Common myeloid progenitor, CD34-positive (primary cell): ENCODE data around the gene ZNF138.

ENCODE experiments used
- CTCF ChIA-PET: fragments of 350-600 bp; sonication (Branson Sonifier 250); formaldehyde crosslinking; loops from one replicate; lab custom pipeline; 2021; ENCODE audit warnings: antibody characterized with exemption; lab: Charles Lee
- POLR2A ChIA-PET: fragments of 350-600 bp; sonication (Branson Sonifier 250); formaldehyde crosslinking; loops from one replicate; lab custom pipeline; 2021; ENCODE audit warnings: antibody characterized with exemption; lab: Charles Lee
- DNase-seq, 3 donors: peaks; one replicate each; pipeline versions ENCODE4 v3.0.0 to v3.0.0-alpha.2; 2013
- H3K27ac ChIP-seq, 2 experiments: 1 replicate in 1 of 2; 2 replicates in 1 of 2; pipeline ENCODE4 v1.7.0; 2013; ENCODE audit warnings: inconsistent platforms in 2 of 2, low read length in 2 of 2, mild to moderate bottlenecking in 2 of 2, low read depth in 1 of 2, moderate library complexity in 1 of 2; ENCODE audit not compliant: severe bottlenecking in 2 of 2, insufficient read depth in 1 of 2, poor library complexity in 1 of 2
- H3K27me3 ChIP-seq, 5 experiments: replicated peaks in 2 of 5; 1 replicate in 3 of 5; 2 replicates in 2 of 5; pipeline versions ENCODE4 v1.6.1 to v1.7.0; 2013; ENCODE audit warnings: low read length in 4 of 5, mild to moderate bottlenecking in 2 of 5, moderate library complexity in 2 of 5, inconsistent platforms in 1 of 5; ENCODE audit not compliant: insufficient read depth in 5 of 5, control insufficient read depth in 4 of 5
- H3K36me3 ChIP-seq, 4 experiments: 1 replicate in 2 of 4; 2 replicates in 2 of 4; pipeline versions ENCODE4 v1.6.1 to v1.7.0; 2013; ENCODE audit warnings: low read length in 3 of 4, control low read depth in 1 of 4, mild to moderate bottlenecking in 1 of 4; ENCODE audit not compliant: control insufficient read depth in 4 of 4, insufficient read depth in 4 of 4
- H3K4me1 ChIP-seq, 4 experiments: 1 replicate in 3 of 4; 2 replicates in 1 of 4; pipeline versions ENCODE4 v1.6.1 to v1.7.1; 2013; ENCODE audit warnings: low read length in 3 of 4, mild to moderate bottlenecking in 3 of 4, control low read depth in 1 of 4, inconsistent platforms in 1 of 4, moderate library complexity in 1 of 4; ENCODE audit not compliant: control insufficient read depth in 4 of 4, insufficient read depth in 4 of 4; ENCODE audit errors: control extremely low read depth in 1 of 4
- H3K4me3 ChIP-seq, 7 experiments: 1 replicate in 4 of 7; 2 replicates in 3 of 7; pipeline versions ENCODE4 v1.5.1 to v1.7.0; 2013; ENCODE audit warnings: mild to moderate bottlenecking in 7 of 7, low read length in 6 of 7, moderate library complexity in 6 of 7, inconsistent platforms in 2 of 7, low read depth in 2 of 7, control low read depth in 1 of 7; ENCODE audit not compliant: insufficient read depth in 4 of 7, control insufficient read depth in 1 of 7; ENCODE audit errors: extremely low read depth in 1 of 7
- H3K9me3 ChIP-seq, 5 experiments: 1 replicate in 4 of 5; 2 replicates in 1 of 5; pipeline versions ENCODE4 v1.6.1 to v1.7.1; 2013; ENCODE audit warnings: low read length in 4 of 5, mild to moderate bottlenecking in 2 of 5, inconsistent platforms in 1 of 5, low read depth in 1 of 5, moderate library complexity in 1 of 5; ENCODE audit not compliant: control insufficient read depth in 4 of 5, insufficient read depth in 2 of 5; ENCODE audit errors: control extremely low read depth in 1 of 5
- WGBS: methylation state at CpG from one replicate; pipeline ENCODE4 v1.1.5; 2013; ENCODE audit not compliant: insufficient coverage; 5-methylcytosine and 5-hydroxymethylcytosine counted together

The ZNF138 gene

GRCh38 chr7:64869912-64870562 lies 75.8 kb downstream of the ZNF138 start:
- ChIA-PET CTCF (no interaction called here), POLR2A (no interaction called here)
- Histone ChIP-seq H3K36me3 (no peaks in the 10 kb centered on the region), H3K4me3 (no peak overlapping the region), H3K4me1 (no peaks in the 10 kb centered on the region), H3K27me3 (no peaks in the 10 kb centered on the region), H3K9me3 (peaks cover 0 to 33% (median 20%) of the 10 kb centered on the region in 5 experiments), H3K27ac (no peak overlapping the region)
- 98% methylated on average over 30 of the region's 32 CpGs for WGBS
- DNase-seq = no peak

GRCh38 chr7:64870656-64871055 lies 76.4 kb downstream of the ZNF138 start:
- no peak for DNase-seq
- Histone ChIP-seq H3K36me3 (no peaks in the 10 kb centered on the region), H3K4me3 (no peak overlapping the region), H3K9me3 (peaks cover 0 to 38% (median 20%) of the 10 kb centered on the region in 5 experiments), H3K27me3 (peaks cover 0 to under 1% (median 0%) of the 10 kb centered on the region in 5 experiments), H3K27ac (no peak overlapping the region), H3K4me1 (no peaks in the 10 kb centered on the region)
- POLR2A ChIA-PET = no interaction called here
- CTCF ChIA-PET = no interaction called here
- WGBS = 98% methylated on average over 6 of the region's 13 CpGs

- ChIA-PET POLR2A (no interaction called here), CTCF (no interaction called here)
- H3K27ac ChIP-seq = no peak overlapping the region
- 80% methylated on average over 7 of the region's 8 CpGs for WGBS
- peaks cover 0 to 8% (median 2%) of the 10 kb centered on the region in 5 experiments for H3K27me3 ChIP-seq
- no peak overlapping the region for H3K4me3 ChIP-seq
- no peaks in the 10 kb centered on the region for H3K36me3 ChIP-seq
- H3K9me3 ChIP-seq = peaks cover 0 to 42% (median 20%) of the 10 kb centered on the region in 5 experiments
- H3K4me1 ChIP-seq = no peaks in the 10 kb centered on the region
- DNase-seq = no peak
Observed at GRCh38 chr7:64871761-64872160, 77.5 kb downstream of the ZNF138 start.

- Histone ChIP-seq H3K27ac (no peak overlapping the region), H3K9me3 (peaks cover 0 to 42% (median 20%) of the 10 kb centered on the region in 5 experiments), H3K36me3 (no peaks in the 10 kb centered on the region), H3K27me3 (peaks cover 0 to 8% (median 2%) of the 10 kb centered on the region in 5 experiments), H3K4me1 (peaks cover 0 to 6% (median 3%) of the 10 kb centered on the region in 4 experiments), H3K4me3 (no peak overlapping the region)
- 98% methylated on average over 31 of the region's 36 CpGs for WGBS
- DNase-seq = no peak
- CTCF ChIA-PET = no interaction called here
- POLR2A ChIA-PET = no interaction called here
Observed at GRCh38 chr7:64872351-64873154, 78.3 kb downstream of the ZNF138 start.

GRCh38 chr7:64873155-64873500 lies 78.9 kb downstream of the ZNF138 start:
- CTCF ChIA-PET = no interaction called here
- WGBS = 92% methylated on average over 9 of the region's 10 CpGs
- POLR2A ChIA-PET = no interaction called here
- Histone ChIP-seq H3K4me3 (no peak overlapping the region), H3K36me3 (no peaks in the 10 kb centered on the region), H3K27ac (no peak overlapping the region), H3K4me1 (peaks cover 0 to 7% (median 3%) of the 10 kb centered on the region in 4 experiments), H3K9me3 (peaks cover 0 to 45% (median 20%) of the 10 kb centered on the region in 5 experiments), H3K27me3 (peaks cover 0 to 11% (median 2%) of the 10 kb centered on the region in 5 experiments)
- no peak for DNase-seq

- H3K27ac ChIP-seq = no peak overlapping the region
- peaks cover 0 to 11% (median 2%) of the 10 kb centered on the region in 5 experiments for H3K27me3 ChIP-seq
- DNase-seq = no peak
- H3K9me3 ChIP-seq = peaks cover 0 to 45% (median 20%) of the 10 kb centered on the region in 5 experiments
- peaks cover 0 to 7% (median 3%) of the 10 kb centered on the region in 4 experiments for H3K4me1 ChIP-seq
- H3K36me3 ChIP-seq = no peaks in the 10 kb centered on the region
- ChIA-PET CTCF (no interaction called here), POLR2A (no interaction called here)
- 86% methylated on average over 5 of the region's 5 CpGs for WGBS
- no peak overlapping the region for H3K4me3 ChIP-seq
Observed at GRCh38 chr7:64873517-64873916, 79.3 kb downstream of the ZNF138 start.

GRCh38 chr7:64874114-64874513 lies 79.9 kb downstream of the ZNF138 start:
- POLR2A ChIA-PET = no interaction called here
- peaks cover 0 to 45% (median 24%) of the 10 kb centered on the region in 5 experiments for H3K9me3 ChIP-seq

More at GRCh38 chr7:64874114-64874513, 79.9 kb downstream of the ZNF138 start:
- no peak overlapping the region for H3K27ac ChIP-seq
- 93% methylated on average over 7 of the region's 10 CpGs for WGBS
- no peak overlapping the region for H3K4me3 ChIP-seq
- DNase-seq = no peak
- peaks cover 0 to 11% (median 2%) of the 10 kb centered on the region in 5 experiments for H3K27me3 ChIP-seq
- peaks cover 0 to 7% (median 3%) of the 10 kb centered on the region in 4 experiments for H3K4me1 ChIP-seq
- no peaks in the 10 kb centered on the region for H3K36me3 ChIP-seq
- CTCF ChIA-PET = no interaction called here
